GM23338 (cell line): ENCODE measurements around the gene SOX1. TPM values are rescaled to one million over a fixed set of nuclear protein-coding genes. Genes with fewer than 3 reads are reported as not detected.

Experiments
- CREB1 ChIP-seq: fragments of 250-450 bp; sonication (Bioruptor Pico); IDR thresholded peaks from 2 replicates; pipeline ENCODE4 v1.5.0; 2020; ENCODE audit warnings: low read depth, mild to moderate bottlenecking, moderate library complexity
- EZH2phosphoT487 ChIP-seq: fragments of 200-600 bp; sonication (generic); IDR thresholded peaks from one replicate; pipeline ENCODE4 v1.8.1; 2018; ENCODE audit warnings: antibody characterized with exemption; ENCODE audit not compliant: unreplicated experiment
- POLR2AphosphoS5 ChIP-seq: IDR thresholded peaks from 2 replicates; pipeline ENCODE4 v1.6.1; 2016; ENCODE audit warnings: antibody characterized with exemption, low read depth
- STAT1 ChIP-seq: IDR thresholded peaks from one replicate; pipeline ENCODE4 v1.6.1; 2016; ENCODE audit warnings: antibody characterized with exemption; ENCODE audit not compliant: unreplicated experiment
- polyA plus RNA-seq: library from polyadenylated mRNA; unstranded; fragments of >200 nt; fragmentation: Nextera tagmentation; extraction: Ambion mirVana; gene quantifications from 2 replicates; pipeline ENCODE4 v1.2.1, GENCODE V29; 2016
- total RNA-seq: library from RNA; depleted of rRNA; stranded (reverse); fragments of >200 nt; shearing (Covaris generic); gene quantifications from 2 replicates; pipeline ENCODE4 v1.2.3, GENCODE V29; 2014
- TF ChIP-seq, protein P1 (sequence below): fragments of 250-450 bp; sonication (Bioruptor Pico); IDR thresholded peaks from 2 replicates; pipeline ENCODE4 v1.5.0; 2020; ENCODE audit warnings: mild to moderate bottlenecking, moderate library complexity
- TF ChIP-seq, protein P2 (sequence below): IDR thresholded peaks from one replicate; pipeline ENCODE4 v1.6.1; 2018; ENCODE audit warnings: antibody characterized with exemption; ENCODE audit not compliant: unreplicated experiment
- TF ChIP-seq, protein P3 (sequence below): IDR thresholded peaks from 2 replicates; pipeline ENCODE4 v1.6.1; 2016; ENCODE audit warnings: antibody characterized with exemption

The SOX1 gene
- total and polyA plus RNA-seq, 2 experiments from 2014 or later, result 0.10 to 0.17 TPM

DNA sequence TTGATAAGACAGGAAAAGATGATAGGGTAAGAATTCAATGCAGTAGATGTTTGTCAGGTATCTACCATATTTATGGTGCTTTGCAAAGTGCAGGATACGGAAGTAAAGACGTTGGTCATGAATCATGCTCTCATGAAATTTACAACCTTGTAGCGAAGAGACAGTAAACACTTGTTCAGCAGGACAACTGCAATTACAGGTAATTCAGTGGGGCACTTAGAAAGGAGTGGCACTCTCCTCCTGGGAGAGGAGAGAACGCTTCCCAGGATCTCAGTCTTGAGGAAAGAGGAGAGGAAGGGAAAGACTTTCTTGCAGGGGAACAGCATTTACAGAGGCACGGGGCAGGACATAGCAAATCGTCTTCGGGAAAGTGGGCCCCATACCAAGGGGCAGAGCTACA lies 46.4 kb downstream of the SOX1 start (continued):
- TF ChIP-seq, protein P1, sequence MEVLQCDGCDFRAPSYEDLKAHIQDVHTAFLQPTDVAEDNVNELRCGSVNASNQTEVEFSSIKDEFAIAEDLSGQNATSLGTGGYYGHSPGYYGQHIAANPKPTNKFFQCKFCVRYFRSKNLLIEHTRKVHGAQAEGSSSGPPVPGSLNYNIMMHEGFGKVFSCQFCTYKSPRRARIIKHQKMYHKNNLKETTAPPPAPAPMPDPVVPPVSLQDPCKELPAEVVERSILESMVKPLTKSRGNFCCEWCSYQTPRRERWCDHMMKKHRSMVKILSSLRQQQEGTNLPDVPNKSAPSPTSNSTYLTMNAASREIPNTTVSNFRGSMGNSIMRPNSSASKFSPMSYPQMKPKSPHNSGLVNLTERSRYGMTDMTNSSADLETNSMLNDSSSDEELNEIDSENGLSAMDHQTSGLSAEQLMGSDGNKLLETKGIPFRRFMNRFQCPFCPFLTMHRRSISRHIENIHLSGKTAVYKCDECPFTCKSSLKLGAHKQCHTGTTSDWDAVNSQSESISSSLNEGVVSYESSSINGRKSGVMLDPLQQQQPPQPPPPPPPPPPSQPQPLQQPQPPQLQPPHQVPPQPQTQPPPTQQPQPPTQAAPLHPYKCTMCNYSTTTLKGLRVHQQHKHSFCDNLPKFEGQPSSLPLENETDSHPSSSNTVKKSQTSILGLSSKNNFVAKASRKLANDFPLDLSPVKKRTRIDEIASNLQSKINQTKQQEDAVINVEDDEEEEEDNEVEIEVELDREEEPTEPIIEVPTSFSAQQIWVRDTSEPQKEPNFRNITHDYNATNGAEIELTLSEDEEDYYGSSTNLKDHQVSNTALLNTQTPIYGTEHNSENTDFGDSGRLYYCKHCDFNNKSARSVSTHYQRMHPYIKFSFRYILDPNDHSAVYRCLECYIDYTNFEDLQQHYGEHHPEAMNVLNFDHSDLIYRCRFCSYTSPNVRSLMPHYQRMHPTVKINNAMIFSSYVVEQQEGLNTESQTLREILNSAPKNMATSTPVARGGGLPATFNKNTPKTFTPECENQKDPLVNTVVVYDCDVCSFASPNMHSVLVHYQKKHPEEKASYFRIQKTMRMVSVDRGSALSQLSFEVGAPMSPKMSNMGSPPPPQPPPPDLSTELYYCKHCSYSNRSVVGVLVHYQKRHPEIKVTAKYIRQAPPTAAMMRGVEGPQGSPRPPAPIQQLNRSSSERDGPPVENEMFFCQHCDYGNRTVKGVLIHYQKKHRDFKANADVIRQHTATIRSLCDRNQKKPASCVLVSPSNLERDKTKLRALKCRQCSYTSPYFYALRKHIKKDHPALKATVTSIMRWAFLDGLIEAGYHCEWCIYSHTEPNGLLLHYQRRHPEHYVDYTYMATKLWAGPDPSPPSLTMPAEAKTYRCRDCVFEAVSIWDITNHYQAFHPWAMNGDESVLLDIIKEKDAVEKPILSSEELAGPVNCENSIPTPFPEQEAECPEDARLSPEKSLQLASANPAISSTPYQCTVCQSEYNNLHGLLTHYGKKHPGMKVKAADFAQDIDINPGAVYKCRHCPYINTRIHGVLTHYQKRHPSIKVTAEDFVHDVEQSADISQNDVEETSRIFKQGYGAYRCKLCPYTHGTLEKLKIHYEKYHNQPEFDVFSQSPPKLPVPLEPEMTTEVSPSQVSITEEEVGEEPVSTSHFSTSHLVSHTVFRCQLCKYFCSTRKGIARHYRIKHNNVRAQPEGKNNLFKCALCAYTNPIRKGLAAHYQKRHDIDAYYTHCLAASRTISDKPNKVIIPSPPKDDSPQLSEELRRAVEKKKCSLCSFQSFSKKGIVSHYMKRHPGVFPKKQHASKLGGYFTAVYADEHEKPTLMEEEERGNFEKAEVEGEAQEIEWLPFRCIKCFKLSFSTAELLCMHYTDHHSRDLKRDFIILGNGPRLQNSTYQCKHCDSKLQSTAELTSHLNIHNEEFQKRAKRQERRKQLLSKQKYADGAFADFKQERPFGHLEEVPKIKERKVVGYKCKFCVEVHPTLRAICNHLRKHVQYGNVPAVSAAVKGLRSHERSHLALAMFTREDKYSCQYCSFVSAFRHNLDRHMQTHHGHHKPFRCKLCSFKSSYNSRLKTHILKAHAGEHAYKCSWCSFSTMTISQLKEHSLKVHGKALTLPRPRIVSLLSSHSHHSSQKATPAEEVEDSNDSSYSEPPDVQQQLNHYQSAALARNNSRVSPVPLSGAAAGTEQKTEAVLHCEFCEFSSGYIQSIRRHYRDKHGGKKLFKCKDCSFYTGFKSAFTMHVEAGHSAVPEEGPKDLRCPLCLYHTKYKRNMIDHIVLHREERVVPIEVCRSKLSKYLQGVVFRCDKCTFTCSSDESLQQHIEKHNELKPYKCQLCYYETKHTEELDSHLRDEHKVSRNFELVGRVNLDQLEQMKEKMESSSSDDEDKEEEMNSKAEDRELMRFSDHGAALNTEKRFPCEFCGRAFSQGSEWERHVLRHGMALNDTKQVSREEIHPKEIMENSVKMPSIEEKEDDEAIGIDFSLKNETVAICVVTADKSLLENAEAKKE (CRISPR knock-in tag), result no peak
- TF ChIP-seq EZH2phosphoT487 (no peak), POLR2AphosphoS5 (no peak), STAT1 (no peak), CREB1 (CRISPR knock-in tag) (no peak)
- TF ChIP-seq, protein P2, sequence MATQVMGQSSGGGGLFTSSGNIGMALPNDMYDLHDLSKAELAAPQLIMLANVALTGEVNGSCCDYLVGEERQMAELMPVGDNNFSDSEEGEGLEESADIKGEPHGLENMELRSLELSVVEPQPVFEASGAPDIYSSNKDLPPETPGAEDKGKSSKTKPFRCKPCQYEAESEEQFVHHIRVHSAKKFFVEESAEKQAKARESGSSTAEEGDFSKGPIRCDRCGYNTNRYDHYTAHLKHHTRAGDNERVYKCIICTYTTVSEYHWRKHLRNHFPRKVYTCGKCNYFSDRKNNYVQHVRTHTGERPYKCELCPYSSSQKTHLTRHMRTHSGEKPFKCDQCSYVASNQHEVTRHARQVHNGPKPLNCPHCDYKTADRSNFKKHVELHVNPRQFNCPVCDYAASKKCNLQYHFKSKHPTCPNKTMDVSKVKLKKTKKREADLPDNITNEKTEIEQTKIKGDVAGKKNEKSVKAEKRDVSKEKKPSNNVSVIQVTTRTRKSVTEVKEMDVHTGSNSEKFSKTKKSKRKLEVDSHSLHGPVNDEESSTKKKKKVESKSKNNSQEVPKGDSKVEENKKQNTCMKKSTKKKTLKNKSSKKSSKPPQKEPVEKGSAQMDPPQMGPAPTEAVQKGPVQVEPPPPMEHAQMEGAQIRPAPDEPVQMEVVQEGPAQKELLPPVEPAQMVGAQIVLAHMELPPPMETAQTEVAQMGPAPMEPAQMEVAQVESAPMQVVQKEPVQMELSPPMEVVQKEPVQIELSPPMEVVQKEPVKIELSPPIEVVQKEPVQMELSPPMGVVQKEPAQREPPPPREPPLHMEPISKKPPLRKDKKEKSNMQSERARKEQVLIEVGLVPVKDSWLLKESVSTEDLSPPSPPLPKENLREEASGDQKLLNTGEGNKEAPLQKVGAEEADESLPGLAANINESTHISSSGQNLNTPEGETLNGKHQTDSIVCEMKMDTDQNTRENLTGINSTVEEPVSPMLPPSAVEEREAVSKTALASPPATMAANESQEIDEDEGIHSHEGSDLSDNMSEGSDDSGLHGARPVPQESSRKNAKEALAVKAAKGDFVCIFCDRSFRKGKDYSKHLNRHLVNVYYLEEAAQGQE, result no peak
- TF ChIP-seq, protein P3, sequence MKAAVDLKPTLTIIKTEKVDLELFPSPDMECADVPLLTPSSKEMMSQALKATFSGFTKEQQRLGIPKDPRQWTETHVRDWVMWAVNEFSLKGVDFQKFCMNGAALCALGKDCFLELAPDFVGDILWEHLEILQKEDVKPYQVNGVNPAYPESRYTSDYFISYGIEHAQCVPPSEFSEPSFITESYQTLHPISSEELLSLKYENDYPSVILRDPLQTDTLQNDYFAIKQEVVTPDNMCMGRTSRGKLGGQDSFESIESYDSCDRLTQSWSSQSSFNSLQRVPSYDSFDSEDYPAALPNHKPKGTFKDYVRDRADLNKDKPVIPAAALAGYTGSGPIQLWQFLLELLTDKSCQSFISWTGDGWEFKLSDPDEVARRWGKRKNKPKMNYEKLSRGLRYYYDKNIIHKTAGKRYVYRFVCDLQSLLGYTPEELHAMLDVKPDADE, result no peak
